Endothelial cell of umbilical vein (primary cell): ENCODE results near the gene RAD51B. TPM values are rescaled to one million over a fixed set of nuclear protein-coding genes. Genes with fewer than 3 reads are reported as not detected.

Experiments used
- BruUV-seq: library from RNA; stranded (reverse); fragments of 400-500 nt; replicated peaks from 2 replicates; lab custom pipeline; 2021; lab: Mats Ljungman, UMichigan
- CTCF ChIA-PET: fragments of 300-600, 350-600 bp; sonication (Branson Sonifier 250); formaldehyde crosslinking; loops from one replicate; lab custom pipeline; 2021; ENCODE audit warnings: antibody characterized with exemption, inconsistent platforms; lab: Charles Lee
- POLR2A ChIA-PET: fragments of 300-600, 350-600 bp; sonication (Branson Sonifier 250); formaldehyde crosslinking; loops from one replicate; lab custom pipeline; 2021; ENCODE audit warnings: antibody characterized with exemption, inconsistent platforms; lab: Charles Lee
- DNase-seq: peaks from one replicate; pipeline ENCODE4 v3.0.0-alpha.2; 2011; ENCODE audit warnings: low read depth, low spot score
- FAIRE-seq: peaks from 2 replicates; lab custom pipeline; 2011; peaks lifted over from hg19 to GRCh38; lab: Jason Lieb, UNC
- H2AFZ ChIP-seq: 2 replicates; pipeline ENCODE4 v1.6.0; 2012; ENCODE audit warnings: low read depth, low read length, control low read depth, inconsistent platforms
- H3K27ac ChIP-seq: 2 replicates; pipeline ENCODE4 v1.5.1; 2011; ENCODE audit warnings: low read depth, mild to moderate bottlenecking, control low read depth, low read length, moderate library complexity; ENCODE audit not compliant: insufficient read depth
- H3K27me3 ChIP-seq, 2 experiments: 2 replicates each; pipeline versions ENCODE4 v1.6.0 to v1.6.1; 2011; ENCODE audit warnings: low read length in 2 of 2, mixed read lengths in 1 of 2; ENCODE audit not compliant: control insufficient read depth in 2 of 2, insufficient read depth in 2 of 2
- H3K36me3 ChIP-seq, 2 experiments: 2 replicates in 1 of 2; 3 replicates in 1 of 2; pipeline ENCODE4 v1.5.1; 2011; ENCODE audit warnings: low read length in 2 of 2, mild to moderate bottlenecking in 1 of 2, moderate library complexity in 1 of 2; ENCODE audit not compliant: control insufficient read depth in 2 of 2, insufficient read depth in 2 of 2; ENCODE audit errors: extremely low read depth in 1 of 2
- H3K4me1 ChIP-seq: 3 replicates; pipeline ENCODE4 v1.5.1; 2011; ENCODE audit warnings: mild to moderate bottlenecking, low read length; ENCODE audit not compliant: control insufficient read depth, insufficient read depth; ENCODE audit errors: extremely low read depth
- H3K4me2 ChIP-seq: 2 replicates; pipeline ENCODE4 v1.6.1; 2011; ENCODE audit warnings: low read length, control low read depth, mixed read lengths; ENCODE audit not compliant: insufficient read depth
- H3K4me3 ChIP-seq, 3 experiments: fragments of 200-600 bp in 1 of 3; sonication (generic), shearing (Covaris generic) in 1 of 3; replicated peaks in 1 of 3; 2 replicates each; pipeline ENCODE4 v1.5.1; 2011 to 2016; ENCODE audit warnings: control low read depth in 3 of 3, low read length in 3 of 3, mild to moderate bottlenecking in 2 of 3, inconsistent platforms in 1 of 3, low read depth in 1 of 3, moderate library complexity in 1 of 3; ENCODE audit not compliant: insufficient read depth in 1 of 3
- H3K79me2 ChIP-seq: 2 replicates; pipeline ENCODE4 v1.6.0; 2012; ENCODE audit warnings: low read length, inconsistent platforms; ENCODE audit not compliant: control insufficient read depth, insufficient read depth
- H3K9ac ChIP-seq: replicated peaks from 2 replicates; pipeline ENCODE3; 2011; ENCODE audit warnings: low read length, control low read depth; ENCODE audit not compliant: insufficient read depth; ENCODE audit errors: extremely low read depth
- H3K9me1 ChIP-seq: replicated peaks from 3 replicates; pipeline ENCODE4 v1.6.0; 2011; ENCODE audit warnings: mild to moderate bottlenecking, low read length; ENCODE audit not compliant: control insufficient read depth, insufficient read depth; ENCODE audit errors: extremely low read depth
- H3K9me3 ChIP-seq: replicated peaks from 2 replicates; pipeline ENCODE4 v1.5.1; 2012; ENCODE audit warnings: low read length, inconsistent platforms; ENCODE audit not compliant: control insufficient read depth, insufficient read depth
- H4K20me1 ChIP-seq: replicated peaks from 2 replicates; pipeline ENCODE3; 2011; ENCODE audit warnings: mild to moderate bottlenecking, low read length; ENCODE audit not compliant: control insufficient read depth, insufficient read depth; ENCODE audit errors: extremely low read depth
- CTCF ChIP-seq, 2 donors: IDR thresholded peaks; 1 replicate in 1 of 2; 2 replicates in 1 of 2; pipeline ENCODE4 v1.5.1; 2011; ENCODE audit warnings: low read length in 2 of 2, mild to moderate bottlenecking in 2 of 2, moderate library complexity in 2 of 2, control low read depth in 1 of 2, inconsistent platforms in 1 of 2, low read depth in 1 of 2; ENCODE audit not compliant: insufficient read depth in 1 of 2; ENCODE audit errors: extremely low read depth in 1 of 2
- EZH2 ChIP-seq: IDR thresholded peaks from 2 replicates; pipeline ENCODE4 v1.6.1; 2012; ENCODE audit warnings: borderline replicate concordance, low read depth, mild to moderate bottlenecking, moderate library complexity, low read length, inconsistent platforms; ENCODE audit not compliant: severe bottlenecking
- FOS ChIP-seq: IDR thresholded peaks from 2 replicates; pipeline ENCODE4 v1.6.1; 2011; ENCODE audit warnings: mild to moderate bottlenecking, low read length, moderate library complexity, borderline replicate concordance; ENCODE audit not compliant: insufficient read depth
- GATA2 ChIP-seq: IDR thresholded peaks from 2 replicates; pipeline ENCODE4 v1.7.0; 2011; ENCODE audit warnings: low read depth, mild to moderate bottlenecking, moderate library complexity, mixed read lengths, low read length; ENCODE audit not compliant: insufficient read length, insufficient read depth
- JUN ChIP-seq: IDR thresholded peaks from 2 replicates; pipeline ENCODE4 v1.6.1; 2011; ENCODE audit warnings: borderline replicate concordance, low read depth; ENCODE audit not compliant: insufficient read length, insufficient read depth
- MAX ChIP-seq: IDR thresholded peaks from 2 replicates; pipeline ENCODE4 v1.6.1; 2011; ENCODE audit not compliant: insufficient read depth, insufficient read length
- MYC ChIP-seq: IDR thresholded peaks from one replicate; pipeline ENCODE4 v1.6.1; 2011; ENCODE audit warnings: mild to moderate bottlenecking, low read depth, low read length
- POLR2A ChIP-seq: IDR thresholded peaks from 2 replicates; pipeline ENCODE4 v1.6.1; 2012; ENCODE audit warnings: low read depth, mild to moderate bottlenecking, control low read depth, low read length
- POLR2AphosphoS5 ChIP-seq: IDR thresholded peaks from 2 replicates; pipeline ENCODE4 v1.6.1; 2012; ENCODE audit warnings: low read depth, mild to moderate bottlenecking, control low read depth, low read length, moderate library complexity; ENCODE audit not compliant: insufficient read depth
- dilution Hi-C: fragments of 300-500 bp; cut with MboI; formaldehyde crosslinking; loops from one replicate; pipeline ENCODE4 v1.15.0; 2019; ENCODE audit warnings: low sequenced_read_pairs; ENCODE audit not compliant: extremely low pct_ligation_motif_present
- intact Hi-C: fragments of 100-400 bp; cut with micrococcal nuclease; formaldehyde crosslinking; loops from one replicate; pipeline ENCODE4 v1.10.0; 2022
- polyA plus RNA-seq, 4 experiments: library from polyadenylated mRNA; depleted of rRNA in 3 of 4; stranded (reverse) in 3 of 4; unstranded in 1 of 4; fragments of >200 nt; gene quantifications; 2 replicates each; pipeline versions ENCODE4 v1.2.1 to v1.2.3, GENCODE V29; 2011 to 2012; ENCODE audit warnings: missing spikeins in 1 of 4
- total RNA-seq: library from RNA; stranded (reverse); gene quantifications from 2 replicates; pipeline ENCODE4 v1.2.3, GENCODE V29; 2021

RAD51B gene
- total and polyA plus RNA-seq, 2 donors (not counting 3 experiments of a cell fraction or from before 2014, with no cell fraction given), result 3.9 to 19.0 TPM

- Histone ChIP-seq H4K20me1 (no peaks in the 10 kb centered on the region), H3K9me1 (no peaks in the 10 kb centered on the region), H3K36me3 (no peaks in the 10 kb centered on the region), H3K4me1 (no peaks in the 10 kb centered on the region), H3K27me3 (no peaks in the 10 kb centered on the region), H3K9ac (no peak overlapping the region), H2AFZ (no peak overlapping the region), H3K79me2 (no peaks in the 10 kb centered on the region), H3K4me2 (no peak overlapping the region), H3K9me3 (no peaks in the 10 kb centered on the region), H3K27ac (no peak overlapping the region), H3K4me3 (no peak overlapping the region)
- BruUV-seq, result no TSS peak
- no peak for FAIRE-seq
- DNase-seq, result no peak
- intact Hi-C loops, result no loop called here
- POLR2A ChIA-PET, result interaction anchor here (0.6 kb wide), 1 partner anchor 469 kb away, joined by 3 read pairs; no protein-coding TSS in a partner anchor
- dilution Hi-C loops, result no loop called here
- no peak for TF ChIP-seq CTCF (IDR thresholded peaks at IDR 0.05; ENCODE audit: extremely low read depth in 1 of 2, insufficient read depth in 1 of 2, low read depth in 1 of 2, low read length in 2 of 2)
- no peak for TF ChIP-seq MYC
- no peak for TF ChIP-seq EZH2
- TF ChIP-seq JUN, result no peak
- TF ChIP-seq POLR2A, result no peak
- TF ChIP-seq POLR2AphosphoS5, result no peak
- no peak for TF ChIP-seq FOS
- TF ChIP-seq MAX, result no peak
- TF ChIP-seq GATA2, result no peak
- CTCF ChIA-PET, result interaction anchor here (1.1 to 1.6 kb wide), 4 partner anchors 14 to 379 kb away, joined by 3 to 4 read pairs (median 4); no protein-coding TSS in a partner anchor
These were observed 503.5 kb downstream of the RAD51B start for GRCh38 chr14:68322940-68323620.
